ENCODE measurements around the gene ATG13.
"Not testable (repeated sequence)": the region's sequence is repeated elsewhere in the genome, so short reads cannot be mapped to it uniquely, and the experiment has no call there.

ATG13 gene

GRCh38 chr11:46643986-46644385 lies 26.6 kb downstream of the ATG13 start:
- no peak for DNase-seq (ENCODE audit: low read depth)

DNA sequence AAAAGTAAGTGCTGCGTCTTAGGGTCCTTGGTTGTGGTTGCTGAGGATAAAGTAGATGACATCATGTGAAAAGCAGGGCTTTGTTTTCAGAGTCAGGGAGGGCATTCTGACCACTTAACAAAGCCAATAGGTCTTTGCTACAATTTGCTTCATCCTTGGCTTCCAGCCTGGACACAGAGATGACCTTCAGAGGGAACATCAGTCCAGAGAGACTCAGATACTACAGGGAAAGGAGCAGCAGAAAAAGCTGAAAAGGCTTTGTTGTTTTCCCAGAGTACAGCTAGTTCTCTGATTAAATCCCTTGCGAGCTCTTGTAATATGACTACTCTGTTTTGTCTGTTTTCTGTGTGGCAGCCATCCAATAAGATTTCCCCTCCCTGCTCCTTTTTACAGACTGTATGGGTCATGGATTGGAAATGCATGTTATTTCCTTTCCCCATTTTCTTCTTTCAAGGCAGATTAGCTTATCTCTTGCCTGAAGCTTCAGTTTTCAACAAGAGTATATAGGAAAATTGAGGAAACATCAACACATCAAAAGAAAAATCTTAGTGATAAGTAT lies 31.9 kb downstream of the ATG13 start:
- peak; percentile 96 for DNase-seq (ENCODE audit: low read depth)

DNA sequence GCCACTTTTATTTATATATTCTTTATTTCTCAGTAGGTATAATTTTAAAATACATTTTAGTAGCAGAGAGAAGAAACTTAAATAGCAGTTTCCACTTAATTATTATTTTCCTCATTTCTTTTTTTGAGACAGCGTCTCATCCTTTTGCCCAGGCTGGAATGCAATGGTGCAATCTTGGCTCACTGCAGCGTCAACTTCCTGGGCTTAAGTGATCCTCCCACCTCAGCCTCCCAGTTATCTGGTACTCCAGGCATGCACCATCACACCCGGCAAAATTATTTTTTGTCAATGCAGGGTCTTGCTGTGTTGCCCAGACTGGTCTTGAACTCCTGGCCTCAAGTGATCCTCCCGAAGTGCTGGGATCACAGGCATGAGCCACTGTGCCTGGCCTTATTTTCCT lies 38.3 kb downstream of the ATG13 start:
- no peak for DNase-seq (ENCODE audit: low read depth)

- DNase-seq (ENCODE audit: low read depth): no peak
Observed at GRCh38 chr11:46657186-46657585, 39.8 kb downstream of the ATG13 start.

GRCh38 chr11:46658259-46658658 lies 40.9 kb downstream of the ATG13 start:
- peak; percentile 43 for DNase-seq (ENCODE audit: low read depth)

DNA sequence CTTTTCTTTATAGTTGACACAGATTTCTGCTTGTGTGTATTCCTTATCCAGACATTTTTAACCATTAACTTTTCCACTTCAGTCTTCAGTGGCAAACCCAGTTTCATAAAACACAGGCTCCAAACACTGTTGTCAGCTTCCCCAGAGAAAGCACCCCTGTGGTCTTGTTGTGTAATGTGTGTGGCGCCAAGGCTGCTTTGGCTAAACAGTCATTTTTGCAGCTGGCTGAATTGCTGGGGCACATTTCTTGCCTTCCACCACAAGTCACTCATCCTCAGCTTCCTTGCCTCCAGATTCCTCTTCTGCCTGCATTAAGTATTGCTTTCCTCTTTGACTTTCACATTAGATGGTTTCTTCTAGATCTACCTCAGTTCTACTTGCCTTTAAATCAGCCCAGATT lies 42.6 kb downstream of the ATG13 start:
- DNase-seq (ENCODE audit: low read depth): peak; percentile 72

DNA sequence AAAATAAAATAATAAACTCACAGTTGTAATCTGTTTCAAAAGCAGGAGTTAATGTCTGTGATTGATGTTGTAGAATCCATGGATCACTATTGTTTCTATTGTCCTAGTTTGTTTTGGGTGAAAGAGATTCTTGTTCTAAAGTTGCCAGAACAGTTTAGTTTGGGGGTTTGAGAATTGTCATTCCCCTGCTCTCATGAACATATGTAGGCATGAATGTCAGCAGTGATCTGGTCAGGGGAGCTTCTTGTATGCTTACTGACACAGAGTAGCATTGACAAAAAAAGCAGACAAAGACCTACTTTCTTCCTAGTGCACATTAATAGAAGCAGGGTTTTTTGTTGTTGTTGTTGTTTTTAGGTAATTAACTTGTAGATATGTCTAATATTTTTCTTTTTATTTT lies 44.5 kb downstream of the ATG13 start:
- no peak for DNase-seq (ENCODE audit: low read depth)

DNA sequence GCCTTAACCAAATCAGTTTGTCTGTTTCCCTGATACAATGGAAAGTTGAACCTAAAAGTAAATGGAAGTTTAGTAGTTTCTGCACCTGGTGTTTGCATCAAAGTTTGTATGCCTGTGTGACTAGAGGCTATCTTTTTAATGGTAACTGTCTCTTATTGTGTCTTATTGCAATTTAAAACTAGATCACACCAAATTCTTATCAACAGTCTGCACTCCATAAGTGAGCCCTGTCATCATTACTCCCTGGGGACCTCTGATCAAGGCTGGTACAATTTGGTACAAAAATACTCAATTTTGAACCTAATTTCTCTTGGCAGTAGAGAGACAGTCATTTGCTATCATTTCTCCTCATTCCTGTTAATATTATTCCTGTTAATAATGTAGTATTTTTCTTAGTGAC lies 45.0 kb downstream of the ATG13 start:
- DNase-seq (ENCODE audit: low read depth): no peak

DNA sequence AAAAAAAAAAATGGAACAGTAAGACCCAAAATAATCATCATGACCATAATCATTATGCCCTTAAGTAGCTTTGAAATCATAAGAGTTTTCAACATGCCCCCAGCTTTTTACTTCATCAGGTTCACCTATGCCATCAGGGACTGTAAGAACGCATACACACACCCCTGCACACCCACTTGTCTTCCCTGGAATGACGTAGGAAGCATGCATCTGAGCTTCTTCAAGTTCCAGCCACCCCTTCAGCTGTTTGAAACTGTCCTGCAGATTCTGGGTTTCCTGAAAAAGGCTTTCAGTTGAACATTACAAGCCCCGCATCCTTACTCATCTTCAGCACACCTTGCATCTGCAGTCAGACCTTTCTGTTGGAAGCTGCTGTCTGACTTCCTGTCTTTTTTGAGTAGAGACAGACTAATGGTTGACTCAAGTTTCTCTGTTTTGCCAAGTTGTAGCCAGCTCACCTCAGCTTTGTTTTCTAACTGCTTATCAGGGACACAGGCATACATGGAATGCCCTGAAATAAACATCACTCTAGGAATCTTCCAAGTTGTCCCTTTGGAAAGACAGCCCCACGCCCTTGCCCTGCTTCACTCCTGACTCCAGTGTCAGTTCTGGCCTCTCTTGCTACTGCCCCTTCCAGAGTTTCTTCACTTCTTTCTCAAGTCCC lies 46.1 kb downstream of the ATG13 start:
- no peak for DNase-seq (ENCODE audit: low read depth)

- no peak for DNase-seq (ENCODE audit: low read depth)
Observed at GRCh38 chr11:46664612-46665011, 47.3 kb downstream of the ATG13 start.

GRCh38 chr11:46665356-46665755 lies 48.0 kb downstream of the ATG13 start:
- no peak for DNase-seq (ENCODE audit: low read depth)

DNA sequence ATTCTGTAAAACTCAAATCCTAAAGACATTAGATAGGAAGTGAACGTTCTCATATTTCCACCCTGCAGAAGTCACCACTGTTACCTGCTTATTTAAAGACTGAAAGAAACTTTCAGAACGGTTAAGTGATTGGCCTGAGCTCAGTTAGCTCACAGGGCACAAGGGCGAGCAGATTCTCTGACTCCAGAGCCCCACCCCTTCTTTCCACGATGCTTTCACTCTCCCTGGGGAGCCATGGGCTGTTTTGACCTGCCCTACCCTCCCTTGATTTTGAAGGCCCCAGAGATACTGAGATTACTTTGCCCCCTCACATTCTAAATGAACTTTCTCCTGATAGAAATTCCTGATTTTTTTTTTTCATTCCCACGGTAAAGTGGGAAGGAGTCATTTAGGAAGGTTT lies 49.2 kb downstream of the ATG13 start:
- no peak for DNase-seq (ENCODE audit: low read depth)

- DNase-seq (ENCODE audit: low read depth): no peak
Observed at GRCh38 chr11:46667043-46667481, 49.7 kb downstream of the ATG13 start.

DNA sequence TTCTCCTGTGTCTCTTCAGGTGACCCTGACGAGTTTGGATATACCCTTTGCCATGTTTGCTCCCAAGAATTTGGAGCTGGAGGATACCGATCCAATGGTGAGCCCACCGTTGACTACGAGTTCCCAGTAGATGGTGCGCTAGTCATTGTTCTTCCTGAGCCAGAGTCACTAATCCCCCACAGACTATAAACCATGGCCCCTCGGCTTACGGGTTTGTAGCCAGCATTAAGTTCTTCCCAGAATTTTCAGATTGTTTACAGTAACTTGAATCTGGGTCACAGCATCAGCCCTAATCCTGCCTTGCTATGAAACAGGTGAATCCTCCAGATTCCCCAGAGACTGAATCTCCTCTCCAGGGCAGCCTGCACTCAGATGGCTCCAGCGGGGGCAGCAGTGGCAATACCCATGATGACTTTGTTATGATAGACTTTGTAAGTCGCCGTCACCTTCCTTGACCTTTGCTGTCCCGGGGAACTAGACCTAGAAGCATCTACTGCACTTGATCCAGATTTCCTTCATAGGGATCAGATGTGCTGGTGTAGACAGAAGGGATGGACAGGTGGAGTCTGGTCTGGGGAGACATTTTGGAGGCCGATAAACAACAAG lies 51.2 kb downstream of the ATG13 start:
- no peak for DNase-seq (ENCODE audit: low read depth)

- no peak for DNase-seq (ENCODE audit: low read depth)
Observed at GRCh38 chr11:46669711-46670139, 52.4 kb downstream of the ATG13 start.

GRCh38 chr11:46670521-46670920 lies 53.2 kb downstream of the ATG13 start:
- DNase-seq (ENCODE audit: low read depth): not testable (repeated sequence)

DNA sequence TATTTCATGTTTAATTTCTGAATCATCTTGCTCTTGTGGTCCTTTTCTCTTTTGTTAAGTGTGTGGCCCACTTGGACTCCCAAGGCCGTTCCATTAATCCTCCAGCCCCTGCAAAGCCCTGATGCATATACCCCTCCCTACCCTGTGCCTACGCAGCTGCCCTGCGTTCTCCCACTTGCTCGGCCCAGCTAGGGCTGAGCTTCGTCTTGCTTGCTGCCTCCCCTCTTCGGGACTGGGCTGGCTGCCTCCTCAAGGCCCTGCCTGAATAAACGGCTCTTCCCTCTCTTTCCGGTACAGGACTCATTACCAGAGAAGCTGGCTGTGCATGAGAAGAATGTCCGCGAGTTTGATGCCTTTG lies 54.6 kb downstream of the ATG13 start:
- no peak for DNase-seq (ENCODE audit: low read depth)

DNA sequence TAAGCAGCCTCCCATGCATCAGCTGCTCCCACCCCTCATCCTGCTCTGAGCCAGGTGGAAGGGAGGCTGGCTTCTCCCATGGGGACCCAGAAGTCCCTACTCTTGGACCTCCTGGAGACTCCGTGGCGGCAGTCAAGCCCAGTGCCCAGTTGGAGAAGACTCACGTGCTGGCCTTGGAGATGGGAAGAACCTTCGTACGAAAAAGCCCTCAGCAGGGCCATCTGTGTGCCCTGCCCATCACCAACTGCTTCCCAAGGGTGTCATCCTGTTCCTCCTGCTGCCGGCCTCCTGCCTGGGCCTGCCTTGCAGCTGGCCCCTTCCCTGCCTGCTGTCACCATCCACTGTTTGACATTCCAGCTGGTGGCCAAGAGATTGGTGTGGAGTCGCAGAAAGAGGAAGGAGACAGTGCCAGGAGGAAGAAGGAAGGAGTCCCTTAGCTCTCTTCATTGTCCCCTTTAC lies 55.1 kb downstream of the ATG13 start:
- no peak for DNase-seq (ENCODE audit: low read depth)

GRCh38 chr11:46673713-46674462 lies 56.5 kb downstream of the ATG13 start:
- no peak for DNase-seq (ENCODE audit: low read depth)

- DNase-seq (ENCODE audit: low read depth): no peak
Observed at GRCh38 chr11:46674463-46675287, 57.3 kb downstream of the ATG13 start.

DNA sequence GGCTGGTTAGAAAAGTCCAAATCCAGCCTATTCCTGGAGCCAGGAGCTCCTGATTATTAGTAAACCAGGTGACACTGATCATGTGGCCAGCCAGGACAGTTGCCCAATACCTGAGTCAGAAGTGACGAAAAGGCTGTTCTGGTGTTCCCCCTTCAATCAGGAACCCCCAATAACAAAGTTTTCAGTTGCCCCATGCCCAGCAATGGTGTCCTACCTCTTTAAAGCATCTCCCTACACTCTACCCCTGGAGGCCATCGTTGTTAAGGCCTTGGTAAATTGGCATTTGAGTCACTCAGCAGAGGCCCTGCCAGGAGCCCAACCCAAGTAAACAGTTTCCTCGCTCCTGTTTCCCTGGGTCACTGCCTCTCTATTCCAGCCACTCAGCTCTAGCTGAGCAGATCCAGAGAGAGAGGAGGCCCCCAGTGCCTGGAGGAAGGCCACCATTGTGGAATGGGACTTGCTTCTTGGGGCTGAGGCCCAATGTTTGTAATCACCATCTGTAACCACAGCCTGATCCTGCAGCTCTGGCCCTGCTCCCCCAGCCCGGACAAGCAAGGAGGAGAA lies 58.0 kb downstream of the ATG13 start:
- no peak for DNase-seq (ENCODE audit: low read depth)

- DNase-seq (ENCODE audit: low read depth): no peak
Observed at GRCh38 chr11:46675949-46676348, 58.6 kb downstream of the ATG13 start.

Data from non-pigmented ciliary epithelial cell (primary cell).